Measurements from ENCODE around the gene MIDN.
A peak's percentile ranks its signal among the peaks of the same experiment; 100 is the strongest.
"Not testable (repeated sequence)": the region's sequence is repeated elsewhere in the genome, so short reads cannot be mapped to it uniquely, and the experiment has no call there.

MIDN gene

GRCh38 chr19:1248139-1248785 is at the start of gene MIDN:
Gene MIDN (plus strand): TSS chr19:1248583. CDS start chr19:1250297, 1,714 bp downstream.
- DNase-seq (ENCODE audit: low read depth, low spot score): peak; percentile 48

DNA sequence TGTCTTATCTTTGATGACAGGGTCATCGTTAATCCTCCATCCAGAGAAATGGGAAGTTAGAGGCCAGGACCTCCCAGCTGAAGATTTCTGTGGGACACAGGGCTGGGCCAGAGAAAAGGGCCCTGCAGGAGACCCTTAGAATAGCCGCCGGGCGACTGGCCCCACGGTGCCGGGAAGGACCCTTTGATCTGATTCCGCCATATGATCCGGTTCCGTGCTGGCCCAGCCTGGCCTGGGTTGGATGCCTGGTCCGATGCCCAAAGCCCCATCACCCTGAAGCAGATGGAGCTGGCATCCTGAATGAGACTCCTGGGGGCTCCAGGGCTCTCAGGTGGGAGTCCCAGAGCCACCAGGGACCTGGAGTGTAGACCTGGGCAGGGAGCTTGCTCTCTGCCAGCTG is 48.9 kb upstream of the MIDN start:
- no peak for DNase-seq (ENCODE audit: low read depth, low spot score)

DNA sequence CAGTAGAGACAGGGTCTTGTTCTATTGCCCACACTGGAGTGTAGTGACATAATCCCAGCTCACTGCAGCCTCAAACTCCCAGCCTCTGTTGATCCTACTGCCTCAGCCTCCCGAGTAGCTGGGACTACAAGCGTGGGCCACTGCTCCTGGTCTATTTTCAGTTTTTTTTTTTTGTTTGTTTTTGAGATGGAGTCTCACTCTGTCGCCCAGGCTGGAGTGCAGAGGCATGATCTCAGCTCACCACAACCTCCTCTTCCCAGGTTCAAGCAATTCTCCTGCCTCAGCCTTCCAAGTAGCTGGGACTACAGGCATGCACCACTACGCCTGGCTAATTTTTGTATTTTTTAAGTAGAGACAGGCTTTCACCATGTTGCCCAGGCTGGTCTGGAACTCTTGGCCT is 47.8 kb upstream of the MIDN start:
- not testable (repeated sequence) for DNase-seq (ENCODE audit: low read depth, low spot score)

DNA sequence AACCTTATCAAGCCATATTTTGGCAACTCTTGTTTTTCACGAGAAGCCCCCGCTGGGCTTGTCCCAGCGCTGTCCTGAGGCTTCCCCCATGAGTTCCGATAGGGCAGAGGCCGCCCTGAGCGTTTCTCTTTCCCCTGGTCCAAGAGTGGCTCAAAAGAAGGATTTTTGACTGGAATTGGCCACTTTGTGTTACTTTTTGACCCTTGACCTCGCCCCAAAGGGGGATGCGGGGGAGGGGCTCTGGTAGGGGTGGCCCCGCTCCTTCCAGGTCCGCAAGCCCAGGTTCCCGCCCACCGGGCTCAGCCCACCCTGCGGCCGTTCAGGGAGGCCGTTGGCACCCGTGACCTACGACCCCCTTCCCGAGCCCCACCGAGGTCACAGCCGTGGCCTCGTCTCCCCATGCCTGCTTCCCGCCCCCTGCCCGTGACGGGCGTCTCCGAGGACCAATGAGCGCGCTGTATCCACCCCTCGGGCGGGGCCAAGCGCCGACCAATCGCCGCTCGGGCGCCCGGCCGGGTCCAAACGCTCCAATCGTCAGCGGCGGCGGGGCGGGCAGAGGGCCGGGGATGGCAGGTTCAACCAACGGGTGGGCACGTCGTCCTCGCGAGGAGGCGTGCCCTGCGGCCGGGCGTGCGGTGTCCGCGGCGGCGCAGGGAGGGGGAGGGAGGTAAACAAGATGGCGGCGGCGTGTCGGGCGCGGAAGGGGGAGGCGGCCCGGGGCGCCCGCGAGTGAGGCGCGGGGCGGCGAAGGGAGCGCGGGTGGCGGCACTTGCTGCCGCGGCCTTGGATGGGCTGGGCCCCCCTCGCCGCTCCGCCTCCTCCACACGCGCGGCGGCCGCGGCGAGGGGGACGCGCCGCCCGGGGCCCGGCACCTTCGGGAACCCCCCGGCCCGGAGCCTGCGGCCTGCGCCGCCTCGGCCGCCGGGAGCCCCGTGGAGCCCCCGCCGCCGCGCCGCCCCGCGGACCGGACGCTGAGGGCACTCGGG is 43.0 kb upstream of the MIDN start, which contains the start of gene STK11:
TSS of gene STK11 (plus strand) at position 665 of the 986 bp plus-strand sequence. CDS start 1,136 bp downstream, outside the sequence.
- peak; percentile 98 for DNase-seq (ENCODE audit: low read depth, low spot score)

DNA sequence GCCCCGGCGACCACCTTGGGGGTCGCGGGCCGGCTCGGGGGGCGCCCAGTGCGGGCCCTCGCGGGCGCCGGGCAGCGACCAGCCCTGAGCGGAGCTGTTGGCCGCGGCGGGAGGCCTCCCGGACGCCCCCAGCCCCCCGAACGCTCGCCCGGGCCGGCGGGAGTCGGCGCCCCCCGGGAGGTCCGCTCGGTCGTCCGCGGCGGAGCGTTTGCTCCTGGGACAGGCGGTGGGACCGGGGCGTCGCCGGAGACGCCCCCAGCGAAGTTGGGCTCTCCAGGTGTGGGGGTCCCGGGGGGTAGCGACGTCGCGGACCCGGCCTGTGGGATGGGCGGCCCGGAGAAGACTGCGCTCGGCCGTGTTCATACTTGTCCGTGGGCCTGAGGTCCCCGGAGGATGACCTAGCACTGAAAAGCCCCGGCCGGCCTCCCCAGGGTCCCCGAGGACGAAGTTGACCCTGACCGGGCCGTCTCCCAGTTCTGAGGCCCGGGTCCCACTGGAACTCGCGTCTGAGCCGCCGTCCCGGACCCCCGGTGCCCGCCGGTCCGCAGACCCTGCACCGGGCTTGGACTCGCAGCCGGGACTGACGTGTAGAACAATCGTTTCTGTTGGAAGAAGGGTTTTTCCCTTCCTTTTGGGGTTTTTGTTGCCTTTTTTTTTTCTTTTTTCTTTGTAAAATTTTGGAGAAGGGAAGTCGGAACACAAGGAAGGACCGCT is 42.1 kb upstream of the MIDN start:
- DNase-seq (ENCODE audit: low read depth, low spot score): no peak

DNA sequence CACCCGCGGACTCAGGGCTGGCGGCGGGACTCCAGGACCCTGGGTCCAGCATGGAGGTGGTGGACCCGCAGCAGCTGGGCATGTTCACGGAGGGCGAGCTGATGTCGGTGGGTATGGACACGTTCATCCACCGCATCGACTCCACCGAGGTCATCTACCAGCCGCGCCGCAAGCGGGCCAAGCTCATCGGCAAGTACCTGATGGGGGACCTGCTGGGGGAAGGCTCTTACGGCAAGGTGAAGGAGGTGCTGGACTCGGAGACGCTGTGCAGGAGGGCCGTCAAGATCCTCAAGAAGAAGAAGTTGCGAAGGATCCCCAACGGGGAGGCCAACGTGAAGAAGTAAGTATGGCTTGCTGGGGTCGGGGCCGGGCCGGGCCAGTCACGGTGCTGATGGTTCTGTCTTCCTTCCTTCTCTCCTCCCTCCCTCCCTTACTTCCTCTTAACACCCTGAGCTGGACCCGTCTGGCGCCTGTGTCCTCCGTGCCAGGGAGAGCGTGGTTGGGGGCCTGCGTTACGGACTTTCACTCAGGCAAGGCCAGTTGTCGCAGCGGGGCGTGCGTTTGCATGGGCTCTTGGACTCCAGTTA is 41.4 kb upstream of the MIDN start:
- DNase-seq (ENCODE audit: low read depth, low spot score): peak; percentile 47

GRCh38 chr19:1208830-1209229 is 39.6 kb upstream of the MIDN start:
- DNase-seq (ENCODE audit: low read depth, low spot score): not testable (repeated sequence)

DNA sequence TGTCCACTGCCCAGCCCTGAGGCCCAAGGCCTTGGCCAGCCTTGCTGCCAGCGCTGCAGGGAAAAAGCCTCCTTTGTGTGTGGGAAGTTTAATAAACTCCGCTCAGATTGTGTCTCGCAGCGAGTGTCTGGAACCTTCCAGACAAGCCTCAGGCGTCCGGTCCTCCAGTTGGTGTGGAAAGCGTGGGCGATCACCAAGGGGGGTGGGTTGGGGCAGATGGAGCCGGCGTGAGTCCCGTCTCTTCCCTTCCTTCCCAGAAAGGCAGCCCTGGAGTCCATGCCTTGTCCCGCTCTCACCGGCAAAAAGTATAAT is 38.2 kb upstream of the MIDN start:
- DNase-seq (ENCODE audit: low read depth, low spot score): no peak

DNA sequence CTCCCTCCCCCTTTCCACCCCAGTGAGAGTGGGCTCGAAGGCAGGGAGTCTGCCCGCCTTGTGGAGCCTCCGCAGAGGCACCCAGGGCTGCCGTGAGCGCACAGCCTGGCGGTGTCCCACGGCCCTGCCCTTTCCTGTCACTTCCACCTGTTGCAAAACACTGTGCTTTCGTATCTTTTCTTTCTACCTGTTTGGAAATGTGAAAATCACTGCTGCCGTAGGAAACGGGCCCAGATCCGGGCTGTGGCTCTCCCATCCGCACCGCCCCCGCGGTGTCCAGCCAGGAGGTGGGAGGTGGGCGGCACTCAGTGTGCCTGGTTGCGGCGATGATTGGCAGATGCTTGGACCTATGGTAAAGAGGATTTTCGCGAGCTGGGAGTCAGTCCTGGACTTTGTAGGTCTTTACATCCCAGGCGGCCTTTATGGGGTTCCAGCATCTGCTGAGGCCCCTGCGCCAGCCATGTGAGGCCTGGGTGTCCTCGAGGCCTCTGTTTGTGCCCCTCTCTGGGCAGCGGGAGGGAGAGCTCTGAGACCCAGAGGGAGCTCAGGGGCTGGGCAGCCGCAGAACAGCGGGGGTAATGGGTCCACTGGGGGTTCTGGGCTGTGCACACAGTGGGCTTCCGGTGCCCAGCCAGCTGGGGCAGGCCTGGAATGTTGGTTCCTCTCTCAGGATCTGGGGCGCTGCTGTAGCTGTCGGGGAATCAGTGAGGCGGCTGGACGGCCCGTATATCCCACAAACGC is 36.7 kb upstream of the MIDN start:
- peak; percentile 67 for DNase-seq (ENCODE audit: low read depth, low spot score)

- DNase-seq (ENCODE audit: low read depth, low spot score): peak; percentile 62
These were observed 34.7 kb upstream of the MIDN start for GRCh38 chr19:1213391-1214286.

DNA sequence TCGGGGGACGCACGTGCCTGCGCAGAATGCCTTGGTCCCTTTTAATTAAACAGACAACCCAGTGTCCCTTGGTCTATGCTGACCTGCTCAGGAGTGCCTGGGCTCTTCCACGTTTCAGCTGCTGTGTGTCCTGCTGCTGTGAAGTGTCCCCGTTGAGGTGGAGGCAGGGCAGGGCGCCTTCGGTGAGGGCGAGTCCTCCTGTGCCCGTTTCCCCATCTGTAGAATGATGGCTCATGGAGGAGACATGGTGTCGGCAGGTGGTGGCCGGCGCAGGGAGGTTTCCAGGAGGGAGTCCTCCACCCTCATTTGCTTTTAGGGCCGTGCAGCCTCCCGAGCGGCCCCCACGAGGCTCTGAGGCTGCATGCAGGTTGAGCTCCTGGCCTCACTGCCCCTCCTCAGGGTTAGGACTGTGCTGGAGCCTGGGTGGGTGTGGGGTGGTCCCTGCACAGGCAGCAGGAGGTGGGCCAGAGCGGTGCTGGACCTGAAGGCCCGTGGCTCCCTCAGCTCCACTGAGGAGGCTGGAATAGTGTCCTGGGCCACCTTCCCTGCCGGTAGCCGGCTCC is 34.0 kb upstream of the MIDN start:
- no peak for DNase-seq (ENCODE audit: low read depth, low spot score)

DNA sequence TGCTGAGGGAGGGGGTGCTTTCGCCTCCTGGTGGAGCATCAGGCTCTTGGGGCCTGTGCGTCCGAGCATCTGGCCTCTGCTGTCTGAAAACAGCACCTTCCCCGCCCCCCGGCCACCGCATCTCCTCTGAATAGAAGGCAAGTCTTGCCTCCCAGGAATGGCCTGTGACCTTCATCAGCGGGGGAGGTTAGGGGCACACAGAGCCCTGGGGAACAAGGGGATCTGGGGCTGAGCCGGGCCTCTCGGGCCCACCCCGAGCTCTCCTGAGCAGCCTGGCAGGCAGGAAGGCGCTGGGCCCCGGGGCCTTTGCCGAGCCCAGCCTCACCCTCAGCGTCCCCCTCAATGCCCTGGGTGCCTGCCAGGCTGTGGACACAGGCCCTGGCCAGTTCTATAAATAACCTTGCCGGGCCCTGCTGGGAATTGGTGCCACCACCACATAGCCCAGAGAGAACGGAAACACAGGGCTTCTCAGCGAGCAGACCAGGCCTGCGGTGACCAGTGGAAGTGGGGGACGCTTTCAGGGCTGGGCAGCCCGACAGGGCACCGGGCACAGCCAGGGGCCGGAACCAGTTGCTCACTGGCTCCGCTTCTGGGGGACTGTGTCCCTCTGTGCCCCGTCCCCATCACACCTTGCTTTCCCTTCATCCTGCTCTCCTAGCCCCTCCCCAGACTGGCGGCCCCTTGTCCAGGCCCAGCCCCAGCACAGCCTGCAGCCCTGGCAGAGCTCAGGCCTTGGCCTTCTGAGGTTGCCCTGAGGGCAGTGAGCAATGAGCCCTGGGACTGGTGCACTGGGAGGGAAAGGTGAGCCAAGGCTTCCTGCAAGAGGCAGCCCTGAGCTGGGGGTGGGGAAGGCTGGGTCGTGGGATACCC is 33.3 kb upstream of the MIDN start:
- no peak for DNase-seq (ENCODE audit: low read depth, low spot score)

DNA sequence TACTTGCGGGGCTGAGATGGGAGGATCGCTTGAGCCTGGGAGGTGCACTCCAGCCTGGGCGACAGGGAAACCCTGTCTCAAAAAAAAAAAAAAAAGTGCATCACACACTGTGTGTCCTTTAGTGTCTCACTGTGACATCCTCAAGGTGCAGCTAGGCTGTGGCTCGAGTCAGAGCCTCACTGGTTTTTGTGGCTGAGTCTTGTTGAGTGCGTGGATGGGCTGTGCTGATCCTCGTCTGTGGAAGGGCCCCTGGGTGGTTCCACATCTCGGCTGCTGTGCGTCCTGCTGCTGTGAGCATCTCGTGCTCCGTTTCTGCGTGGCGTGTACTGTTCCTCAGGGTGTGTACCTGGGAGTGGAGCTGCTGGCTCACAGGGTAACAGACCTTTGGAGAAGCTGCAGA is 31.6 kb upstream of the MIDN start:
- no peak for DNase-seq (ENCODE audit: low read depth, low spot score)

DNA sequence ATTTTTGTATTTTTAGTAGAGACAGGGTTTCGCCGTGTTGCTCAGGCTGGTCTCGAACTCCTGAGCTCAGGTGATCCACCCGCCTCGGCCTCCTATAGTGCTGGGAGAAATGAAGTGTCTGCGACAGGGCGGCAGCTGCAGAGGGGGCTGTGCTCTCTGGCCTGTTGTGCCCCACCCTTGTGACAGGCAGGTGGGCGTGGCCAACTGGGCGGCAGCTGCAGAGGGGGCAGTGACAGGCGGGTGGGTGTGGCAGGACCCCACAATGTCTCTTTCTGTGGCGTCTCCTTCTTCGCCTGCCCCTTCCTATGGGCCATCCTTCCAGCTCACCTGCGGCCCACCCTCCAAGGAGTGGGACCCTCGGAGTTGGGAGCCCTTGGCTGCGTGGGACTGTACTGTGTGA is 31.0 kb upstream of the MIDN start:
- no peak for DNase-seq (ENCODE audit: low read depth, low spot score)

- DNase-seq (ENCODE audit: low read depth, low spot score): no peak
These were observed 29.4 kb upstream of the MIDN start for GRCh38 chr19:1218751-1219567.

- DNase-seq (ENCODE audit: low read depth, low spot score): no peak
These were observed 28.5 kb upstream of the MIDN start for GRCh38 chr19:1219786-1220476.

DNA sequence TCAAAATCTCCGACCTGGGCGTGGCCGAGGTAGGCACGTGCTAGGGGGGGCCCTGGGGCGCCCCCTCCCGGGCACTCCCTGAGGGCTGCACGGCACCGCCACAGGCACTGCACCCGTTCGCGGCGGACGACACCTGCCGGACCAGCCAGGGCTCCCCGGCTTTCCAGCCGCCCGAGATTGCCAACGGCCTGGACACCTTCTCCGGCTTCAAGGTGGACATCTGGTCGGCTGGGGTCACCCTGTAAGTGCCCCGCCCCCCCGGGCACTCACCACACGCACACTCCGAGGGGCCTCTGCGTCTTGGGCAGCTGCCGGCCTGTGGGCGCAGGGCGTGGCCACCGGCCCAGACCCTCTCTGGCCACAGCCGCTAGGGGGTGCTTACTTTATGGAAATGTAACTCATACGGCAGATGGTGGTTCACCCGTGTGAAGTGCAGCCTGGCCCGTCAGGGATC is 27.9 kb upstream of the MIDN start:
- no peak for DNase-seq (ENCODE audit: low read depth, low spot score)

Data from ELF-1 (cell line).